GM12872 (cell line): ENCODE data around the gene ZFP57.

Source experiments
- CTCF ChIP-seq: IDR thresholded peaks from 3 replicates; pipeline ENCODE4 v1.5.1; 2011; ENCODE audit warnings: low read depth, mild to moderate bottlenecking, low read length, moderate library complexity; ENCODE audit not compliant: insufficient read depth

ZFP57 gene

GRCh38 chr6:29631860-29632731 is 48.9 kb downstream of the ZFP57 start:
- no peak for TF ChIP-seq CTCF

- no peak for TF ChIP-seq CTCF
These were observed 49.6 kb downstream of the ZFP57 start for GRCh38 chr6:29631209-29631810.

GRCh38 chr6:29630315-29630714 is 50.6 kb downstream of the ZFP57 start:
- TF ChIP-seq CTCF, result no peak

- no peak for TF ChIP-seq CTCF
These were observed 51.4 kb downstream of the ZFP57 start for GRCh38 chr6:29629571-29629970.

GRCh38 chr6:29628419-29629281 is 52.3 kb downstream of the ZFP57 start:
- TF ChIP-seq CTCF, result peak; percentile 88

- TF ChIP-seq CTCF, result no peak
These were observed 53.1 kb downstream of the ZFP57 start for GRCh38 chr6:29627755-29628418.
